Adrenal gland (tissue), 12 donors: Measurements from ENCODE around the gene GABPA. TPM values are rescaled to one million over a fixed set of nuclear protein-coding genes. Genes with fewer than 3 reads are reported as not detected.
A peak's percentile ranks its signal among the peaks of the same experiment; 100 is the strongest.

Source experiments
- DNase-seq, 7 donors: peaks; one replicate each; pipeline ENCODE4 v3.0.0-alpha.2; 2019 to 2020
- H3K27ac ChIP-seq, 5 donors: fragments of 200-600 bp; sonication (generic) in 4 of 5; 1 replicate in 3 of 5; 2 replicates in 2 of 5; pipeline versions ENCODE4 v1.5.1 to v1.8.0; 2016 to 2020; ENCODE audit warnings: mild to moderate bottlenecking in 1 of 5
- H3K27me3 ChIP-seq: fragments of 200-600 bp; 2 replicates; pipeline ENCODE4 v1.8.0; 2021
- H3K36me3 ChIP-seq, 2 donors: fragments of 200-600 bp; replicated peaks in 1 of 2; 1 replicate in 1 of 2; 2 replicates in 1 of 2; pipeline versions ENCODE4 v1.5.1 to v1.8.0; 2018 to 2022
- H3K4me1 ChIP-seq, 2 donors: fragments of 200-600 bp; replicated peaks in 1 of 2; 1 replicate in 1 of 2; 2 replicates in 1 of 2; pipeline versions ENCODE4 v1.5.1 to v1.8.0; 2018 to 2021
- H3K4me3 ChIP-seq, 4 donors: fragments of 200-600 bp; sonication (generic) in 3 of 4; one replicate each; pipeline ENCODE4 v1.5.1; 2016 to 2018
- H3K9me3 ChIP-seq, 3 donors: fragments of 200-600 bp; sonication (generic) in 1 of 3; replicated peaks in 1 of 3; 1 replicate in 2 of 3; 2 replicates in 1 of 3; pipeline versions ENCODE4 v1.5.1 to v1.8.0; 2016 to 2021
- POLR2A ChIP-seq, 2 donors: fragments of 450-650 bp; IDR thresholded peaks; one replicate each; pipeline ENCODE4 v1.6.1; 2017; ENCODE audit warnings: antibody characterized with exemption in 2 of 2, mild to moderate bottlenecking in 2 of 2, moderate library complexity in 1 of 2
- WGBS, 4 donors: extraction: QIAGEN DNeasy Blood & Tissue Kit in 2 of 4; methylation state at CpG; one replicate each; pipeline versions ENCODE4 v1.1.5 to v1.1.7; 2013 to 2017; 5-methylcytosine and 5-hydroxymethylcytosine counted together
- intact Hi-C, 2 donors: fragments of 100-400 bp; cut with DNase I; formaldehyde crosslinking; loops; one replicate each; pipeline versions ENCODE4 v1.14.1 to v1.15.0; 2022 to 2023
- polyA plus RNA-seq, 3 donors: library from polyadenylated mRNA; stranded (reverse); fragments of 200-250 nt in 2 of 3; fragments of 350-450 nt in 1 of 3; fragmentation: Illumina TruSeq in 1 of 3; extraction: RNeasy Lipid Tissue Mini Kit (QIAGEN cat#74804) in 1 of 3; gene quantifications; one replicate each; pipeline ENCODE4 v1.2.3, GENCODE V29; 2013 to 2014
- total RNA-seq, 9 donors: library from RNA; depleted of rRNA in 4 of 9; stranded (reverse); fragments of >200 nt in 4 of 9; fragments of 120-200 nt in 1 of 9; fragmentation: NEBNext Ultra II Directional in 1 of 9; extraction: Animal tissue kit (Norgen Biotek cat#: 25700) in 1 of 9; gene quantifications; one replicate each; pipeline versions ENCODE4 v1.1.0 to v1.2.4, GENCODE V29; 2013 to 2023
- TF ChIP-seq, protein P1 (sequence below), 6 experiments: fragments of 450-650 bp in 4 of 6; fragments of 200-600 bp in 2 of 6; sonication (generic) in 1 of 6; IDR thresholded peaks; 1 replicate in 5 of 6; 2 replicates in 1 of 6; pipeline versions ENCODE4 v1.5.1 to v1.8.0; 2016 to 2021; ENCODE audit warnings: antibody characterized with exemption in 6 of 6, mild to moderate bottlenecking in 2 of 6, moderate library complexity in 1 of 6
- donor health status: healthy with polysubstance abuse.
- donor health status: Bipolar disorder and iron deficiency.
- donor health status: DM: yes; HTN: yes; CAD: no.
- donor health status: DM: no; HTN: no; CAD: no.
- donor health status: DM: no; HTN: no; CAD: no.
- donor health status: DM: yes; HTN: yes; CAD: no.

GABPA gene
- total and polyA plus RNA-seq, 12 donors, result 7.2 to 33.0 (median 20.7) TPM

DNA sequence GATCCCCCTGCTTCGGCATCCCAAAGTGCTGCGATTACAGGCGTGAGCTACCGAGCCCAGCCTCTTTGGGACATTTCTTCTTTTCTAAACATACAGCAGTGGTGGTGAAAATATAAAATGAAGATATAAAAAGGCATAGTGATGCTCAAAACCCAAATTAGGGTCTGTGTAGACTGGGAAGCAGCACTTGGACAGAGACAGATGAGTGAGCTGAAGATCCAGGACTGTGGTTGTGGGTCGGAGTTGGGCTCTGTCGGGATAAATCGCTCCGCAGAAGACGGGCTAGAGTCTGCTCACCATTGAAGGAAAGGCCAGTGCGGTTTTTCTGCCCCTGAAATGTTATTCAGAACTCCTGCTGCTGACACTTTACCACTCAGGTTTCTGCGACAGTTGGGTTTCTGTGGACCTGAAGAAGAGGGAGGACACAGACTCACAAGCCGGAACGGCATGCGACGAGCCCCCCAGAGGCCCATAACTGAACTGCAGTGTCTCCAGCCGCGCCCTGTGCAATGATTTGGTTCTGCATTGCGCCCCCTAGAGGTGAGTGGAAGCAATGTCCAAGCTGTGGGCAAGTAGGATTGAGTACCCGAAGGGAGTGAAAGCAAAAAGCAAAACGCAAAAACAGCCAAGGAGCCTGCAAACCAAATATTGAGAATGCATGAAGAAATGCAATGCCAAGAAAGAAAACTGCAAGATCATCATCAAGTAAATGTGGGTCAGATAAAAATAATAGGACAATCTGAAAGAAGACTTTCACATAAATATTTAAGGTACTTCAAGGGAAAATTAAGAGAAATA, 66.6 kb downstream of the GABPA start:
- no peaks in the 10 kb centered on the region for H3K36me3 ChIP-seq
- H3K4me1 ChIP-seq, result no peaks in the 10 kb centered on the region
- H3K27me3 ChIP-seq, result no peaks in the 10 kb centered on the region
- 37 to 39% (median 38%) methylated on average over 19 to 20 of the region's 20 CpGs for WGBS, 4 donors
- H3K9me3 ChIP-seq, result no peaks in the 10 kb centered on the region
- H3K27ac ChIP-seq, result no peak overlapping the region
- TF ChIP-seq, protein P1, sequence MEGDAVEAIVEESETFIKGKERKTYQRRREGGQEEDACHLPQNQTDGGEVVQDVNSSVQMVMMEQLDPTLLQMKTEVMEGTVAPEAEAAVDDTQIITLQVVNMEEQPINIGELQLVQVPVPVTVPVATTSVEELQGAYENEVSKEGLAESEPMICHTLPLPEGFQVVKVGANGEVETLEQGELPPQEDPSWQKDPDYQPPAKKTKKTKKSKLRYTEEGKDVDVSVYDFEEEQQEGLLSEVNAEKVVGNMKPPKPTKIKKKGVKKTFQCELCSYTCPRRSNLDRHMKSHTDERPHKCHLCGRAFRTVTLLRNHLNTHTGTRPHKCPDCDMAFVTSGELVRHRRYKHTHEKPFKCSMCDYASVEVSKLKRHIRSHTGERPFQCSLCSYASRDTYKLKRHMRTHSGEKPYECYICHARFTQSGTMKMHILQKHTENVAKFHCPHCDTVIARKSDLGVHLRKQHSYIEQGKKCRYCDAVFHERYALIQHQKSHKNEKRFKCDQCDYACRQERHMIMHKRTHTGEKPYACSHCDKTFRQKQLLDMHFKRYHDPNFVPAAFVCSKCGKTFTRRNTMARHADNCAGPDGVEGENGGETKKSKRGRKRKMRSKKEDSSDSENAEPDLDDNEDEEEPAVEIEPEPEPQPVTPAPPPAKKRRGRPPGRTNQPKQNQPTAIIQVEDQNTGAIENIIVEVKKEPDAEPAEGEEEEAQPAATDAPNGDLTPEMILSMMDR (IDR thresholded peaks at IDR 0.05), result peak; percentile 97 to 99 (median 98)
- TF ChIP-seq POLR2A (IDR thresholded peaks at IDR 0.05), result no peak
- peak; percentile 85 to 96 (median 92) for DNase-seq
- H3K4me3 ChIP-seq, result no peak overlapping the region
- intact Hi-C loops, result no loop called here

DNA sequence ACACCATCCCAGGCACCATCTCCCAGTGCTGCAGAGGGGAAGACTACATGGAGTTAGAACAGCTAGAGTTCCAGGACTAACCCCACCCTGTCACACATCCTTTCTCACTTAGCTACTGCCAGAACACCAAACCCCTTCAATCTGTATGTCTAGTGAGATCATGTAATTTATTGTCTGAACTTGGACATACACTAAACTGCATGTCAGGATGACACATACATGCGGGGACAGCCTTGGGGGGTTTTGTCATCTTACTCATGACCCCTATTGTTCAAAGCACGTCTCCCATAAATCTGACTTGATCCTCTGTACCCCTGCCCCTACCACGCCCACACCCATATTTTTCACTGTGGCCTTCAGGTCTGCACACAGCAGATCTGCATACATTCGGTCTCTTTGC, 71.3 kb downstream of the GABPA start:
- TF ChIP-seq POLR2A (IDR thresholded peaks at IDR 0.05), result no peak
- TF ChIP-seq, protein P1 (IDR thresholded peaks at IDR 0.05), result no peak
- no peak for DNase-seq
- intact Hi-C loops, result no loop called here
- Histone ChIP-seq H3K27me3 (no peaks in the 10 kb centered on the region), H3K36me3 (no peaks in the 10 kb centered on the region), H3K9me3 (no peaks in the 10 kb centered on the region), H3K27ac (no peak overlapping the region), H3K4me1 (no peaks in the 10 kb centered on the region), H3K4me3 (no peak overlapping the region)
- WGBS, 4 donors, result 67 to 77% (median 73%) methylated on average over 4 of the region's 4 CpGs

DNA sequence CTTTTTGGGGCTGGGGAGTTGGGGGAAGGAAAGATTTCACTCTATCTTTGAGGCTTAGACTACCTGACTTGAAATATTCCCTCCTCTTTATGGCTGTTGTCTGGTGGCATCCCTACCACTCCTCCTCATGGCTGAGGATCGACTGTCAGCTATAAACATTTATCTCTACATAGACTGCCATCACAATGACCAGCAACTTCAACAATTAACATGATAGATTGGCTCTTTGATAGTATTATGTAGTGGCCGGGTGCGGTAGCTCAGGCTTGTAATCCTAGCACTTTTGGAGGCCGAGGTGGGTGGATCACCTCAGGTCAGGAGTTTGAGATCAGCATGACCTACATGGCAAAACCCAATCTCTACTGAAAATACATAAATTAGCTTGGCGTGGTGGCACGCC, 72.4 kb downstream of the GABPA start:
- H3K27me3 ChIP-seq, result no peaks in the 10 kb centered on the region
- H3K36me3 ChIP-seq, result no peaks in the 10 kb centered on the region
- H3K4me3 ChIP-seq, result no peak overlapping the region
- TF ChIP-seq, protein P1 (IDR thresholded peaks at IDR 0.05), result no peak
- no peak for TF ChIP-seq POLR2A (IDR thresholded peaks at IDR 0.05)
- no peaks in the 10 kb centered on the region for H3K4me1 ChIP-seq
- 72 to 81% (median 76%) methylated on average over 3 to 6 of the region's 6 CpGs for WGBS, 4 donors
- H3K27ac ChIP-seq, result no peak overlapping the region
- DNase-seq, result no peak
- H3K9me3 ChIP-seq, result no peaks in the 10 kb centered on the region
- intact Hi-C loops, result no loop called here

DNA sequence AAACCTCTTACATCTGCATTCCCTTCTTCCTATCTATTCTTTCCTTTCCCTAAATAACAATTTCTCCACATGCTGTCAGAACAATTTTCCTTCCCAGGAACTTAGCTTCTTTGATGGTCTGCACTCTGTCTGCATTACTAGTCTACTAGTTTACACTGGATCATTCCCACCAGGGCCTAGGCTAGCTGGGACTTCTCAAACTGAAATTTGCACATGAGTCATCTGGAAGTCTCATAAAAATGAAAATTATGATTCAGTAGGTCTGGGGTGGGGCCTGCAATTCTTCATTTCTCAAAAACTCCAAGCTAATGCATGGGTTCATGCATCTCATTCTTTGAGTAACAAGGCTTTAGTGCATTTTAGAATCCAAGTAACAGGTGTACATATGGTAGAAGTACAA, 74.2 kb downstream of the GABPA start:
- H3K27ac ChIP-seq, result no peak overlapping the region
- no peak overlapping the region for H3K4me3 ChIP-seq
- no peaks in the 10 kb centered on the region for H3K27me3 ChIP-seq
- no peaks in the 10 kb centered on the region for H3K9me3 ChIP-seq
- H3K4me1 ChIP-seq, result no peaks in the 10 kb centered on the region
- TF ChIP-seq, protein P1 (IDR thresholded peaks at IDR 0.05), result no peak
- no peak for TF ChIP-seq POLR2A (IDR thresholded peaks at IDR 0.05)
- no peaks in the 10 kb centered on the region for H3K36me3 ChIP-seq
- intact Hi-C loops, result no loop called here
- DNase-seq, result no peak
